Mesodermal cell (in vitro differentiated cells): ENCODE results near the gene CELF1.
A peak's percentile ranks its signal among the peaks of the same experiment; 100 is the strongest.
"Not testable (repeated sequence)": the region's sequence is repeated elsewhere in the genome, so short reads cannot be mapped to it uniquely, and the experiment has no call there.

Experiments
- H3K27ac ChIP-seq: 2 replicates; pipeline ENCODE4 v1.7.0; 2013; ENCODE audit warnings: mild to moderate bottlenecking, low read depth, low read length, moderate library complexity; ENCODE audit not compliant: severe bottlenecking
- H3K36me3 ChIP-seq: 2 replicates; pipeline ENCODE4 v1.7.1; 2013; ENCODE audit warnings: mild to moderate bottlenecking, low read length, moderate library complexity; ENCODE audit not compliant: control insufficient read depth, insufficient read depth
- H3K4me1 ChIP-seq: one replicate; pipeline ENCODE4 v1.7.1; 2013; ENCODE audit warnings: mild to moderate bottlenecking, low read length; ENCODE audit not compliant: insufficient read depth, control insufficient read depth, poor library complexity, severe bottlenecking
- H3K4me3 ChIP-seq: 2 replicates; pipeline ENCODE4 v1.7.0; 2013; ENCODE audit warnings: low read length, control low read depth, mild to moderate bottlenecking; ENCODE audit not compliant: insufficient read depth, poor library complexity, severe bottlenecking; ENCODE audit errors: extremely low read depth
- H3K9me3 ChIP-seq: 2 replicates; pipeline ENCODE4 v1.7.1; 2013; ENCODE audit warnings: mild to moderate bottlenecking, low read length, moderate library complexity; ENCODE audit not compliant: control insufficient read depth
- WGBS, 2 experiments: methylation state at CpG; one replicate each; pipeline ENCODE4 v1.1.5; 2013; ENCODE audit warnings: missing lambda C conversion rate in 2 of 2; ENCODE audit not compliant: insufficient coverage in 2 of 2; 5-methylcytosine and 5-hydroxymethylcytosine counted together

CELF1 gene

DNA sequence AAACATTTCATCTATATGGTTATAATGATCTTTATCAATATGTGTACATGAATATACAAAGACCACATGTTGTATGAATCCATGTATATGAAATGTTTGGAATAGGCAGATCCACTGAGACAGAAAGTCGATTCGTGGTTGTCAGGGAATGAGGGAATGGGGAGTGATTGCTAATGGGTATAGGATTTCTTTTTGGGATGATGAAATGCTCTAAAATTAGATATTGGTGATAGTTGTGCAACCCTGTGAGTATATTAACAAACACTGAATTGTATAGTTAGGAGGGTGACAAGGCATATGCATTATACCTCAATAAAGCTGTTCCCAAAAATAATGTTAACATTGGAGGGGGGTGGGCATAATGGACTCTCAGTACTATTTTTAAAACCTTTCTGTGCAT lies 7.5 kb upstream of the CELF1 start:
- no peaks in the 10 kb centered on the region for H3K36me3 ChIP-seq
- no peak overlapping the region for H3K27ac ChIP-seq
- H3K4me3 ChIP-seq, result no peak overlapping the region
- 100% methylated on average over 2 of the region's 2 CpGs for WGBS, 2 experiments
- H3K4me1 ChIP-seq, result peaks cover 5% of the 10 kb centered on the region
- H3K9me3 ChIP-seq, result no peaks in the 10 kb centered on the region

DNA sequence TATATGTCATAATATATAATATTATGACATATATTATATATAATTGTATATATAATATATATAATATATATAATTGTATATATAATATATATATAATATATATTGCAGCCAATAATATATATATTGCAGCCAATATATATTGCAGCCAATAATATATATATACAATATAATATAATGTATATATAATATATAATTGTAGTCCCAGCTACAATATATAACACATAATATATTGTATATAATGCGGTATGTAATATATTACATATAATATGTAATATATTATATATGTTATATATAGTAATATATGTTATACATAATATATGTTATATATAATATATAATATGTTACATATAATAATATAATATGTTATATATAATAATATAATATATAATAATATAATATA lies 5.8 kb upstream of the CELF1 start:
- Histone ChIP-seq H3K4me1 (no peaks in the 10 kb centered on the region), H3K27ac (no peak overlapping the region), H3K4me3 (no peak overlapping the region), H3K9me3 (no peaks in the 10 kb centered on the region), H3K36me3 (no peaks in the 10 kb centered on the region)
- whole genome bisulfite sequencing, 2 experiments, result no CpG with 5 or more reads among the region's 1 CpG

DNA sequence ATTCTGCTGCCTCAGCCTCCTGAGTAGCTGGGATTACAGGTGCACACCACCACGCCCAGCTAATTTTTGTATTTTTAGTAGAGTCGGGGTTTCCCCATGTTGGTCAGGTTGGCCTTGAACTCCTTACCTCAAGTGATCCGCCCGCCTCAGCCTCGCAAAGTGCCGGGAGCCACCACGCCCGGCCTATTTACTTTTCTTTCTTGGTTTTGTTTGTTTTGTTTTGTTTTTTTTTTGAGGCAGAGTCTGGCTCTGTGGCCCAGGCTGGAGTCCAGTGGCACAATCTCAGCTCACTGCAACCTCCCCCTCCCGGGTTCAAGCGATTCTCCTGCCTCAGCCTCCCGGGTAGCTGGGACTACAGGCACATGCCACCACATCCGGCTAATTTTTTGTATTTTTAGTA lies 4.1 kb upstream of the CELF1 start:
- H3K36me3 ChIP-seq, H3K27ac ChIP-seq, H3K9me3 ChIP-seq, H3K4me3 ChIP-seq, H3K4me1 ChIP-seq: not testable (repeated sequence)
- WGBS, 2 experiments, result 97 to 98% methylated on average over 9 of the region's 12 CpGs

DNA sequence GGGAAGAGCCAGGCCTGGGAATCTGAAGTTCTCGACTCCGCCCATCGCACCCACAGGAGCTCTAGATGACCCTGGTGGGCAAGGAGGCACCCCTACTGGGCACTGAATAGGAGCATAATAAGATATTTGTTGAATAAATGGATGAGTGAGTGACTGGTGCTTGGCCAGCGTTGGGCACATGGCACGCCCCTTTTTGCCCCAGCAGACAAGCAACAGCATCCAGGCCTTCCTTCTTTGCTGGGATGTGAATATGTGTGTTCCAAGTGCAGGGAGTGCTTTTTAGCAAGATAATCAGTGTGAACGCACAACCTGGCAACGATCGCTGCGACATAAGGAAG lies 443 bp upstream of the CELF1 start:
- peaks cover 3% of the 10 kb centered on the region for H3K4me1 ChIP-seq
- H3K9me3 ChIP-seq, result no peaks in the 10 kb centered on the region
- H3K36me3 ChIP-seq, result peaks cover 29% of the 10 kb centered on the region
- 9 to 20% methylated on average over 5 of the region's 9 CpGs for WGBS, 2 experiments
- H3K4me3 ChIP-seq, result peak overlapping the region; percentile 99
- H3K27ac ChIP-seq, result peak overlapping the region; percentile 79

DNA sequence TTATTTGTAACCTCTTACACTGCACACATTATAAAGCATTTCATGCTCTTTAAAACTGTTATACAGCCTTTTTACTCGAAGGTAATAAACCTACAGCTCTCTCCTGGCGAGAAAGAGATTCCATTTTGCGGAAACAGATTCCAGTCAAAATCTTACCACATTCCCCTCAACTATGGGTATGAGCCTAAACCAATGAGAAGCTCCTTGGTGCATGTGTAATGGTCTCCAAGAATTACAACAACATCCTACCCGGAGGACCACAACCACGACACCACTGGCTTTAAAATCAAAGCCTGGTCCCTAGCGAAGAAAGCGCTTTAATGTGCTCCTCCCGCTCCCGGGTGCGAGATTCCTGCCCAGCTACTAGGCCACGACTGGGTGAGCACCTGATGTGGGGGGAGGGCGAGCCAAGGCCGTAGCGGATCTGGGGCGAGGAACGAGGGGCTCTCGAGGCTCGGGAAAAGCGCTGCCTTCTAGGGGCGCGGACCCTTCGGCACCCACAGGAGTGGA lies 821 bp downstream of the CELF1 start:
- Histone ChIP-seq H3K4me3 (peak overlapping the region; percentile 99), H3K4me1 (peaks cover 3% of the 10 kb centered on the region), H3K36me3 (peaks cover 40% of the 10 kb centered on the region), H3K27ac (peak overlapping the region; percentile 91), H3K9me3 (no peaks in the 10 kb centered on the region)
- WGBS, 2 experiments, result 0 to 1% methylated on average over 21 to 22 of the region's 22 CpGs

DNA sequence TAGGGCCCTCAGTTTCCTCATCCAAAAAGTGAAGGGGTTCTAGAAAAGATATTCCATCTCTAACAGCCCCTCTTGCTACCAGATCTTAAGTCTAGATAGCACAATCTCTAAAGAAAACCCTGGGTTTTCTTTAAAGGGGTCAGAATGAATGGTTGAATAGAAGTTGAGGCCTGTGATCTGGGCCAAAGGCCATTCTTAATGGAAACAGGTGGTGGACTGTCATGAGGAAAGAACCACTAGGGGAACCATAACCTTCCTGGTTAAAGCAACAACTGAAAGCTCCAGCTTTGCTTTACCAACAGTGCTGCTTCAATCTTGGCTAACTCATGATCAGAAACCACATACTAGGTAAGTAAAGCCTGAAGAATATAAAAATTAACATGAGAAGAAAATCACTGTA lies 1.8 kb downstream of the CELF1 start:
- peak overlapping the region; percentile 99 for H3K4me3 ChIP-seq
- H3K36me3 ChIP-seq, result peaks cover 48% of the 10 kb centered on the region
- H3K9me3 ChIP-seq, result no peaks in the 10 kb centered on the region
- no peak overlapping the region for H3K27ac ChIP-seq
- peaks cover 3% of the 10 kb centered on the region for H3K4me1 ChIP-seq

DNA sequence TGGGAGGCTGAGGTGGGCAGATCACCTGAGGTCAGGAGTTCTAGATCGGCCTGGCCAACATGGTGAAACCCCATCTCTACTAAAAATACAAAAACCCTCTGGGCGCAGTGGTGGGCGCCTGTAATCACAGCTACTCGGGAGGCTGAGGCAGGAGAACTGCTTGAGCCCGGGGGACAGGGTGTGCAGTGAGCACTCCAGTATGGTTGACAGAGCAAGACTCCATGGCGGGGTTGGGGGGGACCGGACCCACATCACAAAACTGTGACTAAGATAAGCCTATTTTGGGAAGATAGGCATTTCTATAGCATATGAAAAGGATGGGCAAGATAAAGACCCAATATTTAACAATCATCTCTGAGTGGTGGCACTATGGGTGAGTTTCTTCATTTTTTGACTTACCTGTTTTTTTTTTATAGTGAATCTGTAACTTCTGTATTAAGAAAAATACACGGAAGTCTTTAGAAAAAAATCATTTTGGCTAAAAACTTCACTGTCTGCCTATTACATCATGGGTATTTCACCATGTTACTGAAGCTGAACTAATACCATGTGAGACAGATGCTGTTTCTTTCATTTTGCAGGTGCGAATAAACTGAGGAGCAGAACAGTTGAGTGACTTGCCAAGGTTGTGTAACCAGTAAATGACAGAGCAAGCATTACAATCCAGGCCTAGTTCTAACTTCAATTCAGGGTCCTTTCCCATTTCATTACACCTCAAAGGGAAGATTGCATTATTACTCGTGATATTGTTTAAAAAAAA lies 2.5 kb downstream of the CELF1 start:
- peaks cover 48% of the 10 kb centered on the region for H3K36me3 ChIP-seq
- no peaks in the 10 kb centered on the region for H3K9me3 ChIP-seq
- peaks cover 3% of the 10 kb centered on the region for H3K4me1 ChIP-seq
- H3K27ac ChIP-seq, result no peak overlapping the region
- no peak overlapping the region for H3K4me3 ChIP-seq
- 85 to 96% methylated on average over 3 to 5 of the region's 10 CpGs for WGBS, 2 experiments

DNA sequence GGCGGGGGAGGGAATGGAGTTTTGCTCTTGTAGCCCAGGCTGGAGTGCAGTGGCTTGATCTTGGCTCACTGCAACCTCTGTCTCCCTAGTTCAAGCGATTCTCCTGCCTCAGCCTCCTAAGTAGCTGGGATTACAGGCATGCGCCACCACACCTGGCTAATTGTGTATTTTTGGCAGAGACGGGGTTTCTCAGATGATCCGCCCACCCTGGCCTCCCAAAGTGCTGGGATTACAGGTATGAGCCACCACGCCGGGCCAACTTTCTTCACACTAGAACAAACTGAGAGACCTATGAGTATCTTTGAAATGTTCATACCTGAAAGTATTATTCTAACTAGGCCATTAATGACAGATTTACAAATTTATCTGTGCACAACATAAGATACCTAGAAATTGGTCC lies 6.7 kb downstream of the CELF1 start:
- not testable (repeated sequence) for H3K4me1 ChIP-seq, H3K4me3 ChIP-seq, H3K9me3 ChIP-seq, H3K27ac ChIP-seq
- peaks cover 74% of the 10 kb centered on the region for H3K36me3 ChIP-seq
- WGBS, 2 experiments, result 100% methylated on average over 1 to 4 of the region's 7 CpGs

DNA sequence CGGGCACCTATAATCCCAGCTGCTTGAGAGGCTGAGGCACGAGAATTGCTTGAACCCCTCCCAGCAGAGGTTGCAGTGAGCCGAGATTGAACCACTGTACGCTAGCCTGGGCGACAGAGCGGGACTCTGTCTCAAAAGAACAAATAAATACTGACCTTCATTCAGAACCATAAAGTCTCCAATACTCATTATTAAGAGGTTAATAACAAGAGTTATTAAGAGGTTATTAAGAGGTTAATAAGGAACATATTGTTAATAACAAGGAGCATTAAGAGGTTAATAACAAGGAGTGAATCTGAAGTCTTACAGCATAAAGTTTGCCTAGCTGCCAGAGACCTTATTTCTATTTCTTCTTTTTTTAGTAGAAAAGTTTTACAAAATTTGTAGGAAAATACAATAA lies 7.6 kb downstream of the CELF1 start:
- H3K4me1 ChIP-seq, result peaks cover 3% of the 10 kb centered on the region
- no peak overlapping the region for H3K27ac ChIP-seq
- H3K9me3 ChIP-seq, result no peaks in the 10 kb centered on the region
- H3K36me3 ChIP-seq, result peaks cover 64% of the 10 kb centered on the region
- no peak overlapping the region for H3K4me3 ChIP-seq
- WGBS, 2 experiments, result 97 to 100% methylated on average over 3 to 5 of the region's 6 CpGs

DNA sequence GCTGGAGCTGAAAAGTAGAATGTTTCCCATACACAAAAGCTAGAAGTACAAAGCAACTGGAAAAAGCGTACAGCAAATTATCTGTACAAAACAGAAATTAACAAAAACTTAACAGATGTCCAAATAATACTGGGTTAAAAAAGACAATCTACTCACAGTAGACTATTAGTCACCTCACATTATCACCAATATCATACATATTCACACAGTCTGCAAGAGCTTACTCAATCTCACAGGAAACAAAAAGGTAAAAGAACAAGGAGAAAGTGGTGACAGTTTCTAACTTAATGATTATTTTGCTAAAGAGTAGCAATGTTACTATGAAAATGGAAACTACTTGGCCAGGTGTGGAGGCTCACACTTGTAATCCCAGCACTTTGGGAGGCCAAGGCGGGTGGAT lies 11.9 kb downstream of the CELF1 start:
- Histone ChIP-seq H3K27ac (no peak overlapping the region), H3K9me3 (no peaks in the 10 kb centered on the region), H3K4me3 (no peak overlapping the region), H3K36me3 (peaks cover 53% of the 10 kb centered on the region), H3K4me1 (no peaks in the 10 kb centered on the region)
- WGBS, 2 experiments, result 89 to 100% methylated on average over 1 to 2 of the region's 2 CpGs

DNA sequence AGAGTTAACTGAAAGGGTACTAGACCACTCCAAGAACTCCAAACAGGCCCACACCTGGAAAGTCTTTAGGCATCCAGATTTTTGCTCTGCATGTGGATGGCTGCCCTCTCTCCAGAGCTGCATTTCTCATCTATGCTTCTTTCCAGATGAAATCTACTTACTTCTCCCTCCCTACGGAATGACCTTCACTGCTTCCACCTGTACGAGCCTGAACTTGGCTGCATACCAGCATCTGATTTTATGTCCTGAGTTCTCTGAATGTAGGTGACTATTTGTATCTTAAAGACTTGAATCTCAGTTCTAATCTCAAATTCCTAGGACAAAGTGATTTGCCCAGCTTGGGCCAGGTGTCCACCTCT lies 13.3 kb downstream of the CELF1 start:
- Histone ChIP-seq H3K4me1 (peaks cover 4% of the 10 kb centered on the region), H3K36me3 (peaks cover 51% of the 10 kb centered on the region), H3K27ac (no peak overlapping the region), H3K4me3 (no peak overlapping the region), H3K9me3 (no peaks in the 10 kb centered on the region)
- WGBS, 2 experiments, result 100% methylated on average over 1 of the region's 2 CpGs; no CpG with 5 or more reads in 1 of the 2 experiments
